ENCODE data around the gene GADD45GIP1.
A peak's percentile ranks its signal among the peaks of the same experiment; 100 is the strongest.

GADD45GIP1 gene

DNA sequence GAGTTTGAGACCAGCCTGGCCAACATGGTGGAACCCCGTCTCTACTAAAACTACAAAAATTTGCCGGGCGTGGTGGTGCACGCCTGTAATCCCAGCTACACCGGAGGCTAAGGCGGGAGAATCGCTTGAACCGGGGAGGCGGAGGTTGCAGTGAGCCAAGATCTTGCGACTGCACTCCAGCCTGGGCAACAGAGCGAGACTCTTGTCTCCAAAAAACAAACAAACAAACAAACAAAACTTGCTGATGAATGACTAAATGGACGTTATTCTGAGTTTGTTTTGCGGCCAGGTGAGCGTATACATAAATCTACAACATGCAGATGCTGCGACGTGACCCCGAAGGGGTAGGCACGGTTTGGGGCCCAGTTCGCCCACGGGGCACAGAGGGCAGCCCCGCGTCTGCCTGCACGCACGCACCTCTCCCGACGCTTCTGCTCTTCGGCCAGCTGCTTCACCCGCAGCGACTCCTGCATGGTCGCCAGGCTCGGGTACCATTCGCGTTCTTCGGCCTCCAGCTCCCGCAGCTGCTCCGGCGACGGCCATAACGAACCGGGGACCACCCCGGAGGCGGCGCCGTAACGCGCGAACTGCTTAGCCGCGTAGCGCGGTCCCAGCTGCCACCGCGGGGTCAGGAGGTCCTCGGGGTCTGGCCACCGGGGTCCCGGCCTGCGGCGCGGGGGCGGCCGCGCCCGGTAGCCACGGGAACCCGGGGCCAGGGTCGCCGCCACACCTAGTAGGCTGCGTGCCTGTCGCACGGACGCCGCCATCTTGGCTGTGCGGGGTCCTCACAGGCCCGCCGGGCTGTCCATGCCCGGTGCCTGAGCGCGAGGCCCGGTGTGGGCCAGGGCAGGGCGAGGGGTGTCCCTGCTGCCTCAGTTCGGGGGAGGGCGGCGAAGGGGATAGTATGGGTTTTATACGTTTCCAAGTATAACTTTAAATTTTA, at the start of gene GADD45GIP1:
TSS of gene GADD45GIP1 (minus strand) at position 778 of the 943 bp plus-strand sequence. CDS start at position 767, 11 bp downstream.
- peak; percentile 59 for DNase-seq (ENCODE audit: low read depth)

DNA sequence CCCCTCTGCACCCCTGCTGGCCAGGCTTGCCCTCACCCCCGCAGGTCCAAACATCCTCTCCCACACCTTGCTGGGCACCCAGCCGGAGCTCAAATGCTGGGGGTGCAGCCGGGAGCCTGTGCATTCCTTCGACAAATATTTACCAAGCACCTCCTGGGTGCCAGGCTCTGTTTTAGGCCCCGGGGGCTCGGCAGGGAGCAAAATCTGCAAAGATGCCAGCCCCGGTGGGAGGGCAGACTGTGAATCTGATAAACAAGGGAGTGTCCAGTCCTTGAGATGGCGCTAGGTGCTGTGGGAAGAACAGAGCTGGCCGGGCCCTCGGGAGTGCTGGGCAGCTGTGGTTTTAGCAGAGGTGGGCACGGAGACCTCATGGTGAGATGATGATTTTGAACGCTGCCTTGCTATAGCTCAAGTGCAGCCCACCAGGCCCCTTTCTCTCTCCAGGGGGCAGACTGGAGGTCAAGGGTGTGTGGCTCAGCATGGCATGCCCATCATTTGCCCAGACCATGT, 48.9 kb upstream of the GADD45GIP1 start:
- DNase-seq (ENCODE audit: low read depth) = no peak

DNA sequence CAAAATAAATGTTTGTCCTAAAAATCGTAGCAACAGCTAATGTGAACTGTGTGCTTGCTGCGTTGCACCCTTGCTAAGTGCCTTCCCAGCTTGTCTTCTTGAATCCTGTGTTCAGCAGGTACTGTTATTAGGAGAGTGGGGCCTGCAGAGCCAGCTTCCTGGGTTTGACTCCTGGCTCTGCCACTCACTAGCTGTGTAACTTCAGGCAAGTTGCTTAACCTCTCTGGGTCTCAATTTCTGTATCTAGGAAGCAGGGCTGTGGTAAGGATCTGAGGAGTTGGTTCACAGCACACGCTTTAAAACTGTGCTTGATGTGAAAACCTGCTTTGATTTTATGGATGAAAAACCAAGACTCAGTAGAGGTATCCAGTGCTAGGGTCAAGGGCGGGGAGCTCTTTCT, 48.2 kb upstream of the GADD45GIP1 start:
- no peak for DNase-seq (ENCODE audit: low read depth)

DNA sequence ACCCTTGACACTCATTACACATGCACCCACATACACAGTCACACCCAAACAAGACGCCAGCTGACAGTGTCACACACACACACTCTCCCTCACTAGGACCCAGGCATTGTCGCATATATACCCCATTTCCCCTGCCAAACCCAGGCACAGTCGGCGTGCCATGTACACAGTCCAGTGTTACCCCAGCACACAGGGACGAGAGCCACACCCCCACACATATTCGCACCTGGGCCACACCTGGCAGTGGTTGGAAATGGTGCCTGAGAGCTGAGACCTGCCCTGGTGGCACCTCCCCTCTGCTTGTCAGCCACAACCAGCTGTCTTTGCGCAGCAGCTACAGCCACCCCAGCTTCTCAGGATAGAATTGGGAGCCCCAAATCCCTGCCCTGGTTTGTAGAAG, 47.2 kb upstream of the GADD45GIP1 start:
- DNase-seq (ENCODE audit: low read depth) = no peak

DNA sequence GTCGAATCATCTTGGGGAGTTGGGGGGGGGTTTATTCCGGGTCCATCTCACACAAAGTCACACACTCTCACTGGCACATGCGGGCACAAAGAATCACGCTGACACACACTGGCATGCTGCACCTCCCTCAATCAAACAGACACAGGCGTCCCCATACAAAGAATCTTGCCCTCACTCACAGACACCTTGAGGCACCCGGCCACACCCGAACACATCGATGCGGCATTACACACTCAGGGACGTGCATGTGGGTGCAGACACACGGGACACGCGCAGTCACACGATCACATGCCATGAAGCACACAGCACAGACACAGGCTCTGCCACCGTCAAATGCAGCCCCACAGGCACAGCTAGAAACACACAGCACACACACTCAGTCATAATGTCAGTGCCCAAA, 46.1 kb upstream of the GADD45GIP1 start:
- DNase-seq (ENCODE audit: low read depth) = no peak

DNA sequence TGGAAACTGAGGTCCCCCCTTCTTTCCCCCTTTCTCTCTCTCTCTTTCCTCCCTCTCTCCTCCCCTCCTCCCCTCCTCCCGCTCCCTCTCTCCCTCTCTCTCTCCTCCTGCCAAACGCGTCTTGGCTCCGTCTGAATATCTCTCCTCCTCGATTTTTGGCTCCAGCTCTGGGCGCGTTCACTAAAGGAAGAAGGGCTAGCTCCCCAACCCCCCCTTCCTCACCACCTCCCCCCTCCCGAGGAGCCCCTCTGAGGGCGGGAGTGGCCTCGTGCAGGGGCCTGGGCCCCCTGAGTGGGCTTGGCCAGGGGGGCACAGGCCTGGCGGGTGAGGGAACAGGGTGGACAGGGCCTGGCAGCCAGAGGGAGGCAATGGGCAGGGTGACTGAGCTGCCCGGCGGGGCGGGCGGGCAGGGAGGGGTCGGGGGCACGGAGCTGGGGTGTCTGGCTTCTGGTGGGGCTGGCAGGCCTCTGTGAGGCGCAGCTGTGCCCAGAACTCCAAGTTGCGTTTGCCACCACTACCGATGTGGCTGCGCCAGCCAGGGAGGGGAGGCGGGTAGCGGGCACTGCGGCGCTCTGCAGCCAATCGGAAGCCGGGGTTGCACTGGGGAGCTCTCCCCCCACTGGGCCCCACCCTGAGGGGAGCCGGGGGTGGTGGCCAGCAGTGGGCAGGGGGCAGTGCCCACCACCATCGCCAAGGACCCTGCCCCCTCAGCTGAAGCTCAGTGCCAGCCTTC, 45.3 kb upstream of the GADD45GIP1 start:
- DNase-seq (ENCODE audit: low read depth) = no peak

DNA sequence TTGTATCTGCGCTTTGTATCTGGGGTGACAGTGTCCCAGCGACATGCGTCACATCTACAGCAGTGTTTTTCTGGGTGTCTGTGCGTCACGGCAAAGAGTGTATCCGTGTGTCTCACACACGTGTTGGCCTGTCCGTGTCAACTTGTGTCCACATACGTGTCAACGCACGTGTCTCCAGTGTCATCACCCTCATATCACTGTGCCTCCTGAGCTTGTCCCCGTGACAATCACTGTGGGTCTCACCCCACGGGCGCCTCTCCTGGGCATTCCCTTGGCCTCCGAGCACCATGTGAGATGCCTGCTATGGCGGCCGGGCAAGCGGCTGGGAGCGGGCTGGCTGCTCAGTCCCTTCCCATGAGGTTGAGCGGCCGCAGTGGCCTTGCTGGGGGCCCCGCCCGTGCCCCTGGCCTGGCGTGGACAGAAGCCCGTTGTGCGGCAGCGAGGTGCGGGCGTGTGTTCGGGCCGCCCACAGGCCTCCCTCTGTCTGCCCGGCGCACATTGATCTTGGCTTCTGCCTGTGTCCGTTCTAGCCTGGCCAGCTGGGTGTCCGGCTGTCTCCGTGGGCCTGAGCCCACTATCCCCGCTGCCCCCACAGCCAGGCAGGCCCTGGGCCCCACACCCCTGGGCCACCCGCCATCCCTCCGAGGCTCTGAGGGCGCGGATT, 44.6 kb upstream of the GADD45GIP1 start:
- DNase-seq (ENCODE audit: low read depth) = no peak

DNA sequence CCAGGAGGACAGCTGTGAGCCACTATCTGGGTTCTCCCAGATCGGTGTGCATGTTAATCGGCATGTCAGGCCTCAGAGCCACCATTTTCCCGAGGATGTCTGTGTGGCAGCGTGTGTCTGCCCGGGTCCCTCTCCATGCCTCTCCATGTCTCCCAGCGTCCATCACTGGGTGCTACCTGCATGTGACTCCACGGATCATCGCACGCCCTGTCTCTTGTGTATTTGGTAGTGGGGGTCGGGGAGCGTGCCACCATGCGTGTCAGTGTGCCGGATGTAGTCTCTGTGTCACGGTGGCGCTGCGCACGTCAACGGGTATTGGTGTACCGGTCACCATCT, 44.1 kb upstream of the GADD45GIP1 start:
- DNase-seq (ENCODE audit: low read depth) = no peak

DNA sequence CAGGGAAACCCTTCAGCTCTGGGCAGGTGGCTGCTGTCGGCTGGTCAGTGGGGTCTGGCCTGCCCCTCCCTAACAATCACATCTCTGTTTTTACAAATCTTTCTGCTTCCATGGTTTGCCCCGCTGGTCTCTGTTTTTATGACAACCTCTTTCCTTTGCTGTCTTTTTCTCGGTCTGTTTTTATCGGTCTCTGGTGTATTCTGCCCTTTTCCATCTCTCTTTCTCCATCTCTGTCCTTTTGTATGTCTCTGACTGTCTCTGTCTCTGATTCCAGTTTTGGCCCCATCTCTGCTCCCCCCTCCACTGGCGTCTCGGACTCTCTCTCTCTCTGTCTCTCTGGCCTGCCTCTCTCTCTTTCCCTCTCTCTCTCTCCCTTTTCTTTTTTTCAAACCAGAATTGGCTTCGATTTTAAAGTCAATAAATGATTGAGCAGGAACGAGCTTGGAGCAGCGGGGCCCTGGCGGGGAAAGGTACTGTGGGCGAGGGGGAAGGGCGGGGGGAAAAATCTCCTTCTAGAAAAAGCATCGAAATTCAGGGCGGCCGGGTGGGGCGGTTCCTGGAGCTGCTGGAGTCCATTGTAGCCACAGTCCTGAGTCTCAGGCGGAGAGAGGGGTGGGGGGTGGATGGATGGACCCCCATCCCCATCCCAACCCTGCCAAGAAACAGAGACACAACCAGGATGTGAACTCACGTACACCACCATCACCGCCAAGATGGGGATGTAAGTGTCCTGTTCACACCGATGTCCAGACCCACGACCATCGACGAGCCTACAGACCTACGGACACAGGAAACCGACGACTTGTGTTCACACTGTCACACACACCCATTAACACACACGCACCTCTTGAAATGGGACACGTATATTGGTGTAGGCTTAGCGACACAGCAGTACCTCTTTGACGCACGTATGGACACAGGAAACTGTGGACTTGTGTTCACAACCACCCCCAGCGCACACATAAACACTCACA, 41.2 kb upstream of the GADD45GIP1 start:
- no peak for DNase-seq (ENCODE audit: low read depth)

DNA sequence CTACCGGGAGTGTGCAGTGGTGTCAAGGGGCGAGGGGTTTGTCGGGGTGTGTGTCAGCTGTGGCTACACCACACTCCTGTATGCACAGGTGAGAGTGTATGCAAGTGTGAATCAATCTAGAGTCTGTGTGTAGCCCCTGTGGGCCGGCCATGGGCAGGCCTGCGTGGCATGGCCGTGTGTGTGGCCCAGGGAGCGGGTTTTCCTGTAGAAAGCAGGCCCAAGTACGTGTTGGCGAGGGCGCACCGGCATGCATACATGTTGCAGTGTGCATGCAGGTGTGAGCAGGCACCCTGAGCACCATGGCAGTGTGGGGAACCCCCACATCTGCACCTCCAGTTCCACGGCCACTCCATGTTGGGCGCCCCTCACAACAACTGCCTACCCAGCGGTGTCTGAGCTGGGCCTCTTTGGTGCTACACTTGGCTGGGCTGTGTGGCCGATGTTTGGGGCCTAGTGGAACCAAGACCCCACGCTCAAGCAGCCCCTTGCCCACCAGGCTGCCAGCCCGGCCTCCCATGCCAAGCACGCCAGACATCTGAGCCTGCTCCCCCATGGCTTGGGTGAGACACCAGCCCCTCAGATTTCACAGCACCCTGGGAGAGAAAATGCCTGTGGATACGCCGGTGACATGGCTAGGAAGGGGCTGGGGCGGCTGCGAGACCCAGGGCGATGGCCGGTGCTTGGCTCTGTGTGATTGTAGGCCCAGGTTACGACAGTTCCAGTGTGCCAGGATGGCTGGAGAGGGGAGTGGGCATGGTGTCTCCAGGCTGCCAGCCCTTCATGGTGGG, 40.4 kb upstream of the GADD45GIP1 start:
- no peak for DNase-seq (ENCODE audit: low read depth)

DNA sequence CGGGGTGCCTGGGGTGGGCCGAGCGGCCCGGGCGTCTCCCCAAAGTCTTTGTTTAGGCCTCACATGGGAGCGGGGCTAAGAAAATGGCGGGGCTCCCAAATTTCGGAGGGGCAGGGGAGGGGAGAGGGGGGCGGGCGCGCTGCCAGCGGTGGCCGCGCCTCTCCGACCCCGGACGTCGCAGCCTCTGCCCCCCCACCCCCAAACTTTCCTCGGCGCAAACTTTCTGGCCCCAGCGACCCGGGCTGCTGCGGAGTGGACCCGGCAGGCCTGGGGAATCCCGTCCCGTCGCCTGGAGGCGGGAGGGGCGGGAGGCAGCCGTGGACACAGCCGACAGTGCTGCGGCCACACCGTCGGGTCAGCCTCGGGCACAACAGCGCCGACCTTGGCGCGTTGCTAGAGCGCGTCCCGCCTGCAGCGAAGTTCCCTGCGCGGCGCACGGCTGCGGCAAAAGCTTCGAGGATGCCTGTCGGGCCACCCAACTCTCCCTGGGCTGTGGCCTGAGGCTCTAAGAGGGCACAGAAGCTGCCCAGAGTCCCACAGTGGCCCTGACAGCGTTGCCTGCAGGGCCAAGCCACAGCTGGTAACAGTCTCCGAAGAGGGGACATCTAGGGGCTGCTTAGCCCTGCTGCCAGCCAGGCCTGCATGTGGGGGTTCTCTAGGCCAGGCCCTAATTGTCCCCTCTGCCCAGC, 39.5 kb upstream of the GADD45GIP1 start:
- DNase-seq (ENCODE audit: low read depth) = no peak

DNA sequence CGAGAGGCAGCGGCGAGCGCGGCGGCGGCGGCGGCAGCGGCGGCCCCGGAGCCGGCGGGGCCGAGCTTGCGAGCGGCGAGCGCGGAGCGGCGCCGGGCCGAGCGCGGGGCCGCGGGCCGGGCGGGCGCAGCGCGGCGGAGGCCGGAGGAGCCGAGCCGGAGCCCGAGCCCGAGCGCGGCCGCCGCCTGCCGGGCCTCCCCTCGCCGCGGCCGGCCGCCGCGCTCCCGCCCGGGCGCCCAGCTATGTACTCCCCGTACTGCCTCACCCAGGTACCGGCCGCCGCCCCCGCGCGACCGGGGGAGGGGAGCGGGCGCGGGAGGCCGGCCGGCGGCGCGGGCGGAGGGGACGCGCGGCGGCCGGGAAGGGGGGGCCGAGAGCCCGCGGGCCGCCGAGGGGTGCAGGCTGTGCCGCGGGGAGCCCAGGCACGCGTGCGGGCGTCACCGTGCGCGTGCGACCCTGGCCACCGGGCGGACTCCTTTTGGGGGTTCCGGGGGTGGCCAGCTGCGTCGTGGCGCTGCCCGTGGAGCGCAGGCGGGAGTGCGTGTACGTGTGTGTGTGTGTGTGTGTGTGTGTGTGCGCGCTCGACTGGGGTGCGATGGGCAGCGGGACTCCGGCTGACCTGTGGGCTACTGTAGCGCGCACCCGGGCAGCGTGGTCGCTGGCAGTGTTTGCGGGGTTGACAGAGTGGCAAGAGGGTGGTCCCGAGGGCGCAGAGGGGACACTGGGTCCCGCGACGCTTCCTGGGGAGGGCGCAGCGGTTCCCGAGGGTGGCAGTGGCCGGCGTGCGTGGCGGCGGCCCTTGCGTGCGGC, 38.8 kb upstream of the GADD45GIP1 start:
- no peak for DNase-seq (ENCODE audit: low read depth)

DNA sequence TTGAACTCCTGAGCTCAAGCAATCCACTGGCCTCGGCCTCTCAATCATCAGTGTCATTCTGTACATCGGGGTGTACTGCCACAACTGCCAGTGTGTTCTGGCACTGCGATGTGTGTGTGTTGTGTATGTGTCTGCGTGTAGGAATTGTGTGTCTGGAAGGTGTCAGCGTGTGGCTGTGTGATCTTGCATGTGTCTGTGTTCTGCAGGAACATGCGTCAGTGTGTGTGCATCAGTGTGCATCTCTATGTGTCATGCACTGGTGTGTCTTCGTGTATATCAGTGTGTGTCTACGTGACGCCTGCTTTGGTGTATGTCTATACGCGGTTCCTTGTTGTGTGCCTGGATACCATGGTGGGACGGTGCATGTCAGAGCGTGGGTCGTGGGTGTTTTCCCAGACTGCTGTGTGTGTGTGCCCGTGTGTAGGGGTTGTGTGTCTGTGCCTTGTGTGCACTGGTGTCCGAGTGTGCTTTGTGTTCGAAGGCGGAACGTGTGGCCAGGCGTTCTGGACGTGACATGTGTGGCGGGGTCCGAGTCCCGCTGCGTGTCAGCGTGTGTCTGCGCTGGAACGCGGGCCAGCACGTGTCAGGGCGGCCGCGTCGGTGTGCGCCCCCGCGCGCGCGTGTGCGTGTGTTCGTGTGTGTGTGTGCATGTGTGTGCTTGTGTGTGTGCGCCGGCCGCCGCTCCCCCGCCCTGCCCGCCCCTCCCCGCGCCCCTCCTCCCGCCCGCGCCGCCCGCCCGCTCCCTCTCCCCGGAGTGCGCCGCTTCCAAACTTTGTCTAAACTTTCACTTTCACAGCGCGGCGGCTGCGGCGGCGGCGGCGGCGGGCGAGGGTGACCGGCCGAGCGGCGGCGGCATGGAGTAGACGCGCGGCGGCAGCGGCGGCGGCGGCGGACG, 37.9 kb upstream of the GADD45GIP1 start, which contains the start of gene NFIX:
TSS of gene NFIX (plus strand) at position 775 of the 895 bp plus-strand sequence. CDS start 363 bp downstream, outside the sequence.
- DNase-seq (ENCODE audit: low read depth) = no peak

DNA sequence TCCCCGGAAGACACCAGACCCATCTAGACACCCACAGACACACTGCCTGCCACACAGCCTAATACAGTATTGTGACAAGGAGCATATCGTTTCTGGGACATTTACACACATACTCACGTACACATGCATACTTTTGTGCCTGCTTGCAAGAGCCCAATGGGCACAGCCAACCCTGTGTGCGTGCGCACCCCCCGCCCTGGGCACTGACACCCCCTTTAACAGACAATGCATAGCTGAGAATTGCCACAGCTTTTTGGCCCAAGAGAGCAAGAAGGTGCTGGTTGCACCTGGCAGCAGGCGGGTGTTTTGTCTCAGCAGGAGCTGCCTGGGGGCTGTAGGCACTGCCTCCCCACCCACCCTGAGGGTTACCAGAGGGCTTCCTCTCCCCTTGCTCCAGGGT, 36.5 kb upstream of the GADD45GIP1 start:
- DNase-seq (ENCODE audit: low read depth) = no peak

DNA sequence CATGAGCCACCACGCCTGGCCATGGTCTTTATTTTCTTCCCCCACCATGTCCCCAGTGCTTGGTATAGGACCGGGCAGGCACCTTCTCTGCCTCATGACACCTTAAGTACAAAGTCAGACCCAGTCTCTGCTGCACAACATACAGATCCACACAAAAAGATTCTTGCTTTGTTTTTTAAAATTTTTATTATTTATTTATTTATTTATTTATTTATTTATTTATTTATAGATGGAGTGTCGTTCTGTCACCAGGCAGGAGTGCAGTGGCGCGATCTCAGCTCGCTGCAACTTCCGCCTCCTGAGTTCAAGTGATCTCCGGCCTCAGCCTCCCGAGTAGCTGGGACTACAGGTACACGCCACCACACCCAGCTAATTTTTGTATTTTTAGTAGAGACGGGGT, 35.7 kb upstream of the GADD45GIP1 start:
- DNase-seq (ENCODE audit: low read depth) = no peak

DNA sequence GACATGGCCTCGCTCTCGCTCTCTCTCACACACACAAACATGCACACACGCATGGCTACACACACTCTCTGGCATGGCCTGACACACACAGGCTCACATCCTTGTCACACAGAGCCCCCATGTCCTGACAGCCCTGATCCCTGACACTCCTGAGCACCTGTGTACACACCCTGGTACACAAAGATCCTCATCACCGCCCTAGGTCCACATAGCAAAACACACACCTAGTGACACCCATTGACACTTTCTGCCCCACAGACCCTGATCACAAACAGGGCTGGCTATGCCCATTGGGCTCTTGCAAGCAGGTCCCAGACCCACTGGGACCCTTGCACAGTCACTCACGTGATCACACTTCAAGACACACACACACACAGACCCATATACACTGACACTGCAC, 34.3 kb upstream of the GADD45GIP1 start:
- DNase-seq (ENCODE audit: low read depth) = no peak

DNA sequence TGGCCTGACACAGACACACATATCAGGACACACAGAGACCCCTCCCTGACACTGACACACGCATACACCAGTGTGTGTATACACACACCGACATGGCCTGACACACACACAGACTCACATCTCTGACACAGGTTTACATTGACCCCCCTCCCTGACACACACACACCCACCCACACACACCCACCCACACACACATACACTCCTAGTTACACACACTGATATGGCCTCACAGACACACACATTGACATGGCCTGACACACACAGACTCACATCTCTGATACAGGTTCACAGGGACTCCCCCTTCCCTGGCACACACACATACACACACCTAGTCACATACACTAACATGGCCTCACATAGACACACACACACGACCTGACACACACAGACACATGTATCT, 33.8 kb upstream of the GADD45GIP1 start:
- DNase-seq (ENCODE audit: low read depth) = no peak

DNA sequence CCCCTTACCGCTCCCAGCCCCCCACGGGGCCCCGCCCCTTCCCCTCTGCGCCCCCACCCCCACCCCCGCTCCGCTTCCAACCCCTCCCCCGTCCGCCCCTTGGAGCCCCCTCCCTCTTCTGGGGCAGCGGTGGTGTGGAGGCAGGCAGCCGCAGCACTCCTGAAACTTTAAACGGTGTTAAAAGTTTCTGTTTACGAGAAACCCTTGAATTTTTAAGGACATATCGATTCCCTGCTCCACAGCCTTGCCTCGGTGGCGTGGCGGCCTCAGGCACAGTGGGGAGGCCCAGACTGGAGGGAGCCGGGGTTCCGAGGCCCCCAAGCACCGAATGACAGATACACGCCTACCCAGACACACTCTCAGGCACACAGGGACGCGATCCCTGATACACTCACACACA, 33.4 kb upstream of the GADD45GIP1 start:
- no peak for DNase-seq (ENCODE audit: low read depth)
